PC-3 (cell line): Measurements from ENCODE around the gene PLEKHA6. TPM values are rescaled to one million over a fixed set of nuclear protein-coding genes. Genes with fewer than 3 reads are reported as not detected.

Experiments used
- ATAC-seq: fragments of 200-7000 bp; cut with Tn5 transposase; 2 replicates; pipeline ENCODE4 v1.9.1; 2020; ENCODE audit warnings: mild to moderate bottlenecking, moderate library complexity
- BruUV-seq: library from RNA; stranded (reverse); fragments of 400-500 nt; replicated peaks from 2 replicates; lab custom pipeline; 2021; lab: Mats Ljungman, UMichigan
- CTCF ChIA-PET: fragments of 300-600 bp; sonication (Branson Sonifier 250); formaldehyde crosslinking; loops from one replicate; lab custom pipeline; 2022; ENCODE audit warnings: antibody characterized with exemption; lab: Charles Lee
- POLR2A ChIA-PET: fragments of 300-600 bp; sonication (Branson Sonifier 250); formaldehyde crosslinking; loops from one replicate; lab custom pipeline; 2022; ENCODE audit warnings: antibody characterized with exemption; ENCODE audit not compliant: unreplicated experiment; lab: Charles Lee
- DNase-seq: peaks from one replicate; pipeline ENCODE4 v3.0.0-alpha.2; 2015
- H2AFZ ChIP-seq: fragments of 300-600 bp; sonication (generic); 2 replicates; pipeline ENCODE4 v1.6.0; 2016; ENCODE audit warnings: antibody characterized with exemption, low read length
- H3F3A ChIP-seq: fragments of 300-600 bp; sonication (generic); one replicate; pipeline ENCODE4 v1.6.0; 2017; ENCODE audit warnings: antibody characterized with exemption, low read length, control low read depth, mild to moderate bottlenecking; ENCODE audit not compliant: unreplicated experiment
- H3K27ac ChIP-seq: fragments of 300-600 bp; sonication (generic); 2 replicates; pipeline ENCODE4 v1.5.1; 2016; ENCODE audit warnings: mild to moderate bottlenecking, low read length
- H3K27me3 ChIP-seq: fragments of 300-600 bp; sonication (generic); 2 replicates; pipeline ENCODE4 v1.6.1; 2016; ENCODE audit warnings: low read length, mixed read lengths
- H3K36me3 ChIP-seq: fragments of 300-600 bp; sonication (generic); 2 replicates; pipeline ENCODE4 v1.6.1; 2016; ENCODE audit warnings: low read depth, mixed run types, low read length, mixed read lengths
- H3K4me1 ChIP-seq: fragments of 300-600 bp; sonication (generic); 2 replicates; pipeline ENCODE4 v1.5.1; 2016; ENCODE audit warnings: low read length; ENCODE audit not compliant: insufficient read depth
- H3K4me2 ChIP-seq: fragments of 300-600 bp; sonication (generic); 2 replicates; pipeline ENCODE4 v1.6.0; 2016; ENCODE audit warnings: low read length
- H3K4me3 ChIP-seq: fragments of 300-600 bp; sonication (generic); 2 replicates; pipeline ENCODE4 v1.5.1; 2016; ENCODE audit warnings: mild to moderate bottlenecking, low read length, mixed read lengths
- H3K79me2 ChIP-seq: fragments of 300-600 bp; sonication (generic); 2 replicates; pipeline ENCODE4 v1.6.1; 2017; ENCODE audit warnings: low read length, mixed read lengths
- H3K9ac ChIP-seq: fragments of 300-600 bp; sonication (generic); 2 replicates; pipeline ENCODE4 v1.6.0; 2016; ENCODE audit warnings: mild to moderate bottlenecking, low read length
- H3K9me2 ChIP-seq: fragments of 300-600 bp; sonication (generic); replicated peaks from 2 replicates; pipeline ENCODE4 v1.6.1; 2016; ENCODE audit warnings: mixed run types, low read length, mixed read lengths
- H3K9me3 ChIP-seq: fragments of 300-600 bp; sonication (generic); 2 replicates; pipeline ENCODE4 v1.6.1; 2016; ENCODE audit warnings: low read length, mixed read lengths
- H4K20me1 ChIP-seq: fragments of 300-600 bp; sonication (generic); 2 replicates; pipeline ENCODE4 v1.6.1; 2016; ENCODE audit warnings: low read length, mixed read lengths
- CTCF ChIP-seq: fragments of 300-600 bp; sonication (generic); conservative IDR thresholded peaks from 2 replicates; pipeline ENCODE4 v1.5.1; 2017; ENCODE audit warnings: antibody characterized with exemption, low read depth, mild to moderate bottlenecking, low read length
- EZH2 ChIP-seq: fragments of 300-600 bp; sonication (generic); IDR thresholded peaks from one replicate; pipeline ENCODE4 v1.6.1; 2017; ENCODE audit warnings: antibody characterized with exemption, mild to moderate bottlenecking, low read length; ENCODE audit not compliant: unreplicated experiment
- EZH2phosphoT487 ChIP-seq: fragments of 300-600 bp; sonication (generic); IDR thresholded peaks from 2 replicates; pipeline ENCODE4 v1.6.1; 2018; ENCODE audit warnings: mild to moderate bottlenecking, antibody characterized with exemption, low read length, borderline replicate concordance
- intact Hi-C: fragments of 100-400 bp; cut with micrococcal nuclease; formaldehyde crosslinking; loops from 2 replicates; pipeline ENCODE4 v1.9.0; 2023
- total RNA-seq: library from RNA; depleted of rRNA; stranded (reverse); fragments of >200 nt; gene quantifications from 2 replicates; pipeline ENCODE4 v1.2.3, GENCODE V29; 2014

The PLEKHA6 gene
- total RNA-seq, 1 experiment from 2014 or later = 53.8 TPM

- intact Hi-C loops = loop anchor here (5.0 kb wide), 1 partner anchor 91 kb away; no protein-coding TSS in a partner anchor
- ChIA-PET POLR2A (no interaction called here), CTCF (no interaction called here)
- no peaks in the 10 kb centered on the region for H3K9me2 ChIP-seq
- H3K36me3 ChIP-seq = peaks cover 7% of the 10 kb centered on the region; the same call in 1 of the 2 replicates
- H3K9me3 ChIP-seq = no peaks in the 10 kb centered on the region
- H3K79me2 ChIP-seq = peaks cover 75% of the 10 kb centered on the region
- BruUV-seq = no TSS peak
- ATAC-seq (no peak), DNase-seq (no peak)
- peaks cover 3% of the 10 kb centered on the region for H3F3A ChIP-seq
- H3K4me3 ChIP-seq = no peak overlapping the region
- H2AFZ ChIP-seq = no peak overlapping the region
- no peaks in the 10 kb centered on the region for H4K20me1 ChIP-seq
- H3K9ac ChIP-seq = no peak overlapping the region
- H3K4me2 ChIP-seq = no peak overlapping the region
- H3K27me3 ChIP-seq = no peaks in the 10 kb centered on the region
- H3K27ac ChIP-seq = no peak overlapping the region
- peaks cover 33% of the 10 kb centered on the region for H3K4me1 ChIP-seq
- TF ChIP-seq CTCF (no peak), EZH2 (no peak), EZH2phosphoT487 (no peak)
These were observed 43.6 kb downstream of the PLEKHA6 start for GRCh38 chr1:204316164-204316563.

- BruUV-seq = no TSS peak
- DNase-seq (no peak), ATAC-seq (no peak)
- peaks cover 74% of the 10 kb centered on the region for H3K79me2 ChIP-seq
- no peaks in the 10 kb centered on the region for H3K27me3 ChIP-seq
- ChIA-PET POLR2A (no interaction called here), CTCF (no interaction called here)
- peaks cover 7% of the 10 kb centered on the region; the same call in 1 of the 2 replicates for H3K36me3 ChIP-seq
- no peak overlapping the region for H3K27ac ChIP-seq
- no peak overlapping the region for H3K9ac ChIP-seq
- H3K4me3 ChIP-seq = no peak overlapping the region
- H3K9me3 ChIP-seq = no peaks in the 10 kb centered on the region
- TF ChIP-seq EZH2phosphoT487 = no peak
- no peak for TF ChIP-seq CTCF
- TF ChIP-seq EZH2 = no peak
- H3K4me2 ChIP-seq = no peak overlapping the region
- intact Hi-C loops = loop anchor here (5.0 kb wide), 1 partner anchor 92 kb away; no protein-coding TSS in a partner anchor
- H3K4me1 ChIP-seq = peaks cover 22% of the 10 kb centered on the region
- H3F3A ChIP-seq = peaks cover 3% of the 10 kb centered on the region
- no peaks in the 10 kb centered on the region for H3K9me2 ChIP-seq
- no peaks in the 10 kb centered on the region for H4K20me1 ChIP-seq
- H2AFZ ChIP-seq = no peak overlapping the region
These were observed 44.7 kb downstream of the PLEKHA6 start for GRCh38 chr1:204314893-204315658.
